ENCODE data around the gene GPR75. TPM values are rescaled to one million over a fixed set of nuclear protein-coding genes. Genes with fewer than 3 reads are reported as not detected.

The GPR75 gene
- total and polyA plus RNA-seq, 2 of the 8 experiments (the other 6 are each of a cell fraction or from before 2014, with no cell fraction given), result 3.5 to 4.3 TPM

DNA sequence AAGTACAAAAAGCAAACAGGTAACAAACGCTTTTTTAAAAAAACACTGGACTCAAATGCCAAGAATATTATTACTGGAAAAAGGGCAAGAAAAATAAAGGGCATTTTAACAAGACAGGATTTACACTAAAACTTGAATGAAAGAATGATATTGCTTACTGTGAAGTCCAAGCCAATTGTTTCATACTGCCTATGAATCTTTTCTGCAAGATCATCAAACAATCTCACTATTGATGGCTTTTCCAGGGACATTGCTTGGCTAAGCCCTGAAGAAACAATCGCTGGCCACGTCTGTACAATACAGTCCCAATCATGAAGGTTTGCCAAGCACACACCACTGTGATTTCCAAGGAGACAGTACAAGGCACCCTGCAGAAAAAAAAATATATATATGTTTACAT lies 41.4 kb upstream of the GPR75 start:
- no peak overlapping the region for H3K14ac ChIP-seq (ENCODE audit: insufficient read length)
- no peaks in the 10 kb centered on the region for H3K79me2 ChIP-seq (ENCODE audit: control insufficient read depth in 1 of 2, insufficient read depth in 2 of 2, low read length in 2 of 2)
- H2BK5ac ChIP-seq (ENCODE audit: low read depth, low read length), result no peak overlapping the region
- H3K9ac ChIP-seq (replicated peaks in 1 of 4; ENCODE audit: extremely low read depth in 1 of 4, low read depth in 3 of 4, low read length in 3 of 4), result no peak overlapping the region
- H3K79me1 ChIP-seq (ENCODE audit: low read depth, low read length), result no peaks in the 10 kb centered on the region
- no peak overlapping the region for H2BK20ac ChIP-seq (ENCODE audit: low read length)
- H3K4me1 ChIP-seq (replicated peaks in 1 of 4; ENCODE audit: control insufficient read depth in 3 of 4, insufficient read depth in 4 of 4, low read length in 3 of 4), result no peaks in the 10 kb centered on the region
- H3K27ac ChIP-seq (ENCODE audit: low read depth, low read length), result no peak overlapping the region
- no peak overlapping the region for H3K4ac ChIP-seq (replicated peaks; ENCODE audit: insufficient read length, low read depth, low read length)
- H3K18ac ChIP-seq (ENCODE audit: extremely low read depth, low read length), result no peak overlapping the region
- DNase-seq (ENCODE audit: low read depth in 1 of 2, low spot score in 2 of 2) (no peak), FAIRE-seq (no peak)
- H3K9me3 ChIP-seq (ENCODE audit: insufficient read depth in 2 of 2, low read depth in 1 of 2, low read length in 1 of 2), result no peaks in the 10 kb centered on the region
- no peak overlapping the region for H4K5ac ChIP-seq (ENCODE audit: insufficient read length, low read depth, low read length)
- no peaks in the 10 kb centered on the region for H3K27me3 ChIP-seq (replicated peaks in 1 of 4; ENCODE audit: control insufficient read depth in 3 of 4, extremely low read depth in 1 of 4, insufficient read depth in 3 of 4, low read length in 3 of 4)
- no peak overlapping the region for H2BK15ac ChIP-seq (ENCODE audit: low read length)
- CTCF ChIA-PET (ENCODE audit: partially characterized antibody), result no interaction called here
- H2BK120ac ChIP-seq (replicated peaks; ENCODE audit: low read depth, low read length), result no peak overlapping the region
- no peak overlapping the region for H2AFZ ChIP-seq (ENCODE audit: low read length)
- H2BK12ac ChIP-seq (ENCODE audit: low read depth, low read length), result no peak overlapping the region
- no peaks in the 10 kb centered on the region for H4K20me1 ChIP-seq (replicated peaks in 1 of 2; ENCODE audit: control insufficient read depth in 1 of 2, insufficient read depth in 2 of 2, low read length in 2 of 2)
- H2AK5ac ChIP-seq (ENCODE audit: low read depth, low read length), result no peak overlapping the region
- no peak overlapping the region for H4K91ac ChIP-seq (replicated peaks; ENCODE audit: insufficient read length, low read length)
- 0 out of 2 replicates have a peak, but pooled peaks cover 2% of the 10 kb centered on the region for H3K23me2 ChIP-seq (ENCODE audit: low read depth, low read length)
- H3K36me3 ChIP-seq (ENCODE audit: control insufficient read depth in 2 of 4, insufficient read depth in 4 of 4, low read length in 3 of 4), result peaks cover 18 to 67% (median 59%) of the 10 kb centered on the region in 4 experiments
- POLR2A ChIA-PET (ENCODE audit: partially characterized antibody), result no interaction called here
- no peak overlapping the region; the same call in 1 of the 2 replicates for H4K8ac ChIP-seq (ENCODE audit: extremely low read depth, insufficient read depth, low read length)
- WGBS, 2 experiments (ENCODE audit: extremely low coverage in 1 of 2, insufficient coverage in 1 of 2, insufficient read length in 1 of 2, insufficient replicate concordance in 2 of 2, low coverage in 1 of 2, low lambda C conversion rate in 2 of 2, missing lambda C conversion rate in 1 of 2), result 85% methylated on average over 3 of the region's 3 CpGs; no CpG with 5 or more reads in 1 of the 2 experiments
- no peak overlapping the region for H3K4me3 ChIP-seq (ENCODE audit: extremely low read depth in 1 of 4, insufficient read depth in 2 of 4, low read depth in 3 of 4, low read length in 4 of 4)
- H3K56ac ChIP-seq (replicated peaks; ENCODE audit: insufficient read length, low read depth, low read length), result no peak overlapping the region
- H3K4me2 ChIP-seq (ENCODE audit: insufficient read depth in 1 of 2, low read depth in 2 of 2, low read length in 2 of 2), result no peak overlapping the region
- no peak overlapping the region for H3K23ac ChIP-seq (ENCODE audit: insufficient read length)
- no peak for TF ChIP-seq POU5F1 (IDR thresholded peaks at IDR 0.05; ENCODE audit: low read depth, low read length)
- TF ChIP-seq CBX5 (IDR thresholded peaks at IDR 0.05; ENCODE audit: low read depth, low read length), result no peak
- TF ChIP-seq, protein P1, sequence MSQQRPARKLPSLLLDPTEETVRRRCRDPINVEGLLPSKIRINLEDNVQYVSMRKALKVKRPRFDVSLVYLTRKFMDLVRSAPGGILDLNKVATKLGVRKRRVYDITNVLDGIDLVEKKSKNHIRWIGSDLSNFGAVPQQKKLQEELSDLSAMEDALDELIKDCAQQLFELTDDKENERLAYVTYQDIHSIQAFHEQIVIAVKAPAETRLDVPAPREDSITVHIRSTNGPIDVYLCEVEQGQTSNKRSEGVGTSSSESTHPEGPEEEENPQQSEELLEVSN (IDR thresholded peaks at IDR 0.05), result no peak
- TF ChIP-seq, protein P2, sequence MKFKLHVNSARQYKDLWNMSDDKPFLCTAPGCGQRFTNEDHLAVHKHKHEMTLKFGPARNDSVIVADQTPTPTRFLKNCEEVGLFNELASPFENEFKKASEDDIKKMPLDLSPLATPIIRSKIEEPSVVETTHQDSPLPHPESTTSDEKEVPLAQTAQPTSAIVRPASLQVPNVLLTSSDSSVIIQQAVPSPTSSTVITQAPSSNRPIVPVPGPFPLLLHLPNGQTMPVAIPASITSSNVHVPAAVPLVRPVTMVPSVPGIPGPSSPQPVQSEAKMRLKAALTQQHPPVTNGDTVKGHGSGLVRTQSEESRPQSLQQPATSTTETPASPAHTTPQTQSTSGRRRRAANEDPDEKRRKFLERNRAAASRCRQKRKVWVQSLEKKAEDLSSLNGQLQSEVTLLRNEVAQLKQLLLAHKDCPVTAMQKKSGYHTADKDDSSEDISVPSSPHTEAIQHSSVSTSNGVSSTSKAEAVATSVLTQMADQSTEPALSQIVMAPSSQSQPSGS (IDR thresholded peaks at IDR 0.05; ENCODE audit: low read length), result no peak
- TF ChIP-seq, protein P3, sequence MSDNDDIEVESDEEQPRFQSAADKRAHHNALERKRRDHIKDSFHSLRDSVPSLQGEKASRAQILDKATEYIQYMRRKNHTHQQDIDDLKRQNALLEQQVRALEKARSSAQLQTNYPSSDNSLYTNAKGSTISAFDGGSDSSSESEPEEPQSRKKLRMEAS (IDR thresholded peaks at IDR 0.05), result no peak
- no peak for TF ChIP-seq SP2 (IDR thresholded peaks at IDR 0.05; ENCODE audit: low read length)
- no peak for TF ChIP-seq RXRA (IDR thresholded peaks at IDR 0.05; ENCODE audit: insufficient read depth, low read depth, low read length)
- no peak for TF ChIP-seq NANOG (IDR thresholded peaks at IDR 0.05; ENCODE audit: insufficient read depth, low read depth, low read length, poor library complexity, severe bottlenecking)
- TF ChIP-seq CEBPB (IDR thresholded peaks at IDR 0.05; ENCODE audit: low read depth, low read length), result no peak
- no peak for TF ChIP-seq EP300 (IDR thresholded peaks at IDR 0.05; ENCODE audit: borderline replicate concordance in 1 of 2, low read depth in 2 of 2, low read length in 2 of 2)
- no peak for TF ChIP-seq MAFK (IDR thresholded peaks at IDR 0.05; ENCODE audit: low read depth, low read length)
- no peak for TF ChIP-seq POLR2AphosphoS5 (IDR thresholded peaks at IDR 0.05; ENCODE audit: low read depth, low read length)

Measured in H1 (cell line).